Thyroid gland (tissue), 4 donors: ENCODE data around the gene SCAF8. TPM values are rescaled to one million over a fixed set of nuclear protein-coding genes. Genes with fewer than 3 reads are reported as not detected.

Source experiments
- DNase-seq, 2 donors: peaks; one replicate each; pipeline ENCODE4 v3.0.0-alpha.2; 2019
- H3K27ac ChIP-seq, 3 donors: fragments of 200-600 bp; sonication (generic); 1 replicate in 2 of 3; 2 replicates in 1 of 3; pipeline ENCODE4 v1.5.1; 2016 to 2019; ENCODE audit warnings: mild to moderate bottlenecking in 1 of 3, moderate library complexity in 1 of 3
- H3K27me3 ChIP-seq: fragments of 200-600 bp; sonication (generic); one replicate; pipeline ENCODE4 v1.5.1; 2019
- H3K36me3 ChIP-seq, 2 donors: fragments of 200-600 bp; sonication (generic); one replicate each; pipeline ENCODE4 v1.5.1; 2016 to 2019
- H3K4me1 ChIP-seq, 2 donors: fragments of 200-600 bp; sonication (generic); one replicate each; pipeline ENCODE4 v1.5.1; 2017 to 2019
- H3K4me3 ChIP-seq, 3 donors: fragments of 200-600 bp; sonication (generic); replicated peaks in 1 of 3; 1 replicate in 2 of 3; 2 replicates in 1 of 3; pipeline ENCODE4 v1.5.1; 2016; ENCODE audit warnings: mild to moderate bottlenecking in 1 of 3
- H3K9me3 ChIP-seq: fragments of 200-600 bp; sonication (generic); one replicate; pipeline ENCODE4 v1.5.1; 2017
- POLR2A ChIP-seq, 2 donors: fragments of 450-650 bp; IDR thresholded peaks; one replicate each; pipeline ENCODE4 v1.6.1; 2017; ENCODE audit warnings: antibody characterized with exemption in 2 of 2, mild to moderate bottlenecking in 2 of 2, moderate library complexity in 1 of 2
- WGBS, 2 donors: methylation state at CpG; one replicate each; pipeline ENCODE4 v1.1.5; 2017; 5-methylcytosine and 5-hydroxymethylcytosine counted together
- intact Hi-C: fragments of 100-400 bp; cut with DNase I; formaldehyde crosslinking; loops from one replicate; pipeline ENCODE4 v1.15.1; 2023
- total RNA-seq, 4 donors: library from RNA; depleted of rRNA; stranded (reverse); fragments of >200 nt; gene quantifications; one replicate each; pipeline ENCODE4 v1.2.3, GENCODE V29; 2016
- TF ChIP-seq, protein P1 (sequence below), 6 experiments: fragments of 200-600 bp in 3 of 6; fragments of 450-650 bp in 3 of 6; sonication (generic) in 3 of 6; IDR thresholded peaks; one replicate each; pipeline ENCODE4 v1.5.1; 2016 to 2019; ENCODE audit warnings: antibody characterized with exemption in 6 of 6, mild to moderate bottlenecking in 2 of 6, inconsistent platforms in 1 of 6, moderate library complexity in 1 of 6

The SCAF8 gene
- total RNA-seq, 4 donors from 2014 or later = 60.9 to 88.8 (median 65.1) TPM

DNA sequence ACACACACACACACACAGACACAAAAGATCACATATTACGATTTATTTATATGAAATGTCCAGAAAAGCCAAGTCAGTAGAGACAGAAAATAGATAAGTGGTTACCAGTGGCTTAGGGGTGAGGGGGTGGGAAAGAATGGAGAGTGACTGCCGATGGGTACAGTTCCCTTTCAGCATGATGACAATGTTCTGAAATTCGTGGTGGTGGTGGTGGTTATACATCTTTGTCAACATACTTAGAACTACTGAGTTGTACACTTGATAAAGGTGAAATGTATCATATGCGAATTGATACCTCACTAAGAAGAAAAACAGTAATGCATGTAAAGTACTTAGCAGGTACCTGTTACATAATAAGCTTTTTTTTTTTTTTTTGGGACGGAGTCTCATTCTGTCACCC lies 124.3 kb downstream of the SCAF8 start:
- H3K4me1 ChIP-seq = peaks cover 3 to 7% of the 10 kb centered on the region in 2 donors
- no peak overlapping the region for H3K27ac ChIP-seq
- no peak for TF ChIP-seq POLR2A (IDR thresholded peaks at IDR 0.05)
- TF ChIP-seq, protein P1, sequence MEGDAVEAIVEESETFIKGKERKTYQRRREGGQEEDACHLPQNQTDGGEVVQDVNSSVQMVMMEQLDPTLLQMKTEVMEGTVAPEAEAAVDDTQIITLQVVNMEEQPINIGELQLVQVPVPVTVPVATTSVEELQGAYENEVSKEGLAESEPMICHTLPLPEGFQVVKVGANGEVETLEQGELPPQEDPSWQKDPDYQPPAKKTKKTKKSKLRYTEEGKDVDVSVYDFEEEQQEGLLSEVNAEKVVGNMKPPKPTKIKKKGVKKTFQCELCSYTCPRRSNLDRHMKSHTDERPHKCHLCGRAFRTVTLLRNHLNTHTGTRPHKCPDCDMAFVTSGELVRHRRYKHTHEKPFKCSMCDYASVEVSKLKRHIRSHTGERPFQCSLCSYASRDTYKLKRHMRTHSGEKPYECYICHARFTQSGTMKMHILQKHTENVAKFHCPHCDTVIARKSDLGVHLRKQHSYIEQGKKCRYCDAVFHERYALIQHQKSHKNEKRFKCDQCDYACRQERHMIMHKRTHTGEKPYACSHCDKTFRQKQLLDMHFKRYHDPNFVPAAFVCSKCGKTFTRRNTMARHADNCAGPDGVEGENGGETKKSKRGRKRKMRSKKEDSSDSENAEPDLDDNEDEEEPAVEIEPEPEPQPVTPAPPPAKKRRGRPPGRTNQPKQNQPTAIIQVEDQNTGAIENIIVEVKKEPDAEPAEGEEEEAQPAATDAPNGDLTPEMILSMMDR (IDR thresholded peaks at IDR 0.05) = no peak
- no peaks in the 10 kb centered on the region for H3K9me3 ChIP-seq
- H3K27me3 ChIP-seq = no peaks in the 10 kb centered on the region
- H3K4me3 ChIP-seq = no peak overlapping the region
- 95 to 98% methylated on average over 5 of the region's 5 CpGs for WGBS, 2 donors
- DNase-seq = no peak
- H3K36me3 ChIP-seq = no peaks in the 10 kb centered on the region
- intact Hi-C loops = no loop called here

DNA sequence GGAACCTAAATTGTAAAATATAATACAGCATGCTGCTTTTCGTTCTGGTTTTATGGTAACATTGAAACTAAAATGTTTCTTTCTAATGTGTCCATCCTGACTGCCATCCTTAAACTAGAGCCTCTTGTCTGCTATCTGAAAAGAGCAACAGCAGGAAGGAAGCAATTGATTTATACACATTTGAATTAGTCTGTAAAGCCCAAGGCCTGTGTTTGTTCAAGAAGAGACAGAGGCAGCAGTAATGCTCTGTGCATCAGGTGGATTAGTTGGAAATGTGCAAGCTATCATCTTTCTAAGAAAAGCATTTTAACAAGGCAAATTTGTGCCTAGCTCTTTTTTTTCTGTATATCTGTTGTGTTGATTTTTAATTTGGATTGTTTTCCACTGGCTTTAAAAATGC lies 128.6 kb downstream of the SCAF8 start:
- 30 to 92% methylated on average over 1 of the region's 1 CpG for WGBS, 2 donors
- TF ChIP-seq POLR2A (IDR thresholded peaks at IDR 0.05) = no peak
- H3K36me3 ChIP-seq = no peaks in the 10 kb centered on the region
- H3K9me3 ChIP-seq = no peaks in the 10 kb centered on the region
- no peak for DNase-seq
- no peak overlapping the region for H3K4me3 ChIP-seq
- H3K27me3 ChIP-seq = no peaks in the 10 kb centered on the region
- no peak overlapping the region for H3K27ac ChIP-seq
- peaks cover 28 to 41% of the 10 kb centered on the region in 2 donors for H3K4me1 ChIP-seq
- intact Hi-C loops = no loop called here

- Histone ChIP-seq H3K4me3 (no peak overlapping the region), H3K27me3 (no peaks in the 10 kb centered on the region), H3K9me3 (no peaks in the 10 kb centered on the region), H3K4me1 (peaks cover 28 to 41% of the 10 kb centered on the region in 2 donors), H3K27ac (peak overlapping the region in 1 of 3 donors; percentile 84), H3K36me3 (no peaks in the 10 kb centered on the region)
- intact Hi-C loops = no loop called here
- 97% methylated on average over 11 of the region's 11 CpGs for WGBS, 2 donors
- DNase-seq = no peak
- TF ChIP-seq POLR2A (IDR thresholded peaks at IDR 0.05) = no peak
- TF ChIP-seq, protein P1 (IDR thresholded peaks at IDR 0.05) = no peak
These were observed 129.3 kb downstream of the SCAF8 start for GRCh38 chr6:154862536-154862935.

GRCh38 chr6:154864066-154864430 lies 130.8 kb downstream of the SCAF8 start:
- Histone ChIP-seq H3K4me1 (peaks cover 28 to 41% of the 10 kb centered on the region in 2 donors), H3K4me3 (no peak overlapping the region), H3K27ac (peak overlapping the region; percentile 82 to 84 (median 82)), H3K36me3 (no peaks in the 10 kb centered on the region), H3K27me3 (no peaks in the 10 kb centered on the region), H3K9me3 (no peaks in the 10 kb centered on the region)
- intact Hi-C loops = no loop called here
- WGBS, 2 donors = 28 to 41% methylated on average over 3 of the region's 3 CpGs
- DNase-seq = no peak
- no peak for TF ChIP-seq POLR2A (IDR thresholded peaks at IDR 0.05)
- TF ChIP-seq, protein P1 (IDR thresholded peaks at IDR 0.05) = peak in 1 of 6 experiments; percentile 14

GRCh38 chr6:154865291-154865690 lies 132.1 kb downstream of the SCAF8 start:
- Histone ChIP-seq H3K27ac (peak overlapping the region; percentile 69 to 84 (median 82)), H3K36me3 (no peaks in the 10 kb centered on the region), H3K4me1 (peaks cover 28 to 41% of the 10 kb centered on the region in 2 donors), H3K4me3 (no peak overlapping the region), H3K9me3 (no peaks in the 10 kb centered on the region), H3K27me3 (no peaks in the 10 kb centered on the region)
- TF ChIP-seq, protein P1 (IDR thresholded peaks at IDR 0.05) = no peak
- peak in 1 of 2 donors; percentile 19 for TF ChIP-seq POLR2A (IDR thresholded peaks at IDR 0.05)
- WGBS, 2 donors = 67 to 72% methylated on average over 4 of the region's 4 CpGs
- DNase-seq = peak; percentile 39 to 50
- intact Hi-C loops = no loop called here
